K562 (cell line): ENCODE data around the gene NR3C1. TPM values are rescaled to one million over a fixed set of nuclear protein-coding genes. Genes with fewer than 3 reads are reported as not detected.

Experiments
- CCAR2 ChIP-seq: fragments of 200-400 bp; formaldehyde crosslinking; IDR thresholded peaks from 2 replicates; pipeline ENCODE4 v1.6.1; 2017; ENCODE audit warnings: mild to moderate bottlenecking, low read depth, low read length
- CREBBP ChIP-seq: IDR thresholded peaks from one replicate; pipeline ENCODE4 v1.6.1; 2012; ENCODE audit warnings: low read depth, mild to moderate bottlenecking, control low read depth, inconsistent platforms, low read length
- DACH1 ChIP-seq: fragments of 450-650 bp; IDR thresholded peaks from 2 replicates; pipeline ENCODE4 v1.6.1; 2018; ENCODE audit not compliant: partially characterized antibody
- EHMT2 ChIP-seq: fragments of 450-650 bp; IDR thresholded peaks from 2 replicates; pipeline ENCODE4 v1.6.1; 2018; ENCODE audit warnings: antibody characterized with exemption
- GABPB2 ChIP-seq: fragments of 250-450 bp; sonication (Bioruptor Pico); conservative IDR thresholded peaks from 2 replicates; pipeline ENCODE4 v1.5.1; 2021; ENCODE audit warnings: mild to moderate bottlenecking
- GATAD2A ChIP-seq: fragments of 450-650 bp; IDR thresholded peaks from 2 replicates; pipeline ENCODE4 v1.6.1; 2017
- GATAD2B ChIP-seq: fragments of 450-650 bp; IDR thresholded peaks from 2 replicates; pipeline ENCODE4 v1.6.1; 2017; ENCODE audit warnings: mild to moderate bottlenecking, borderline replicate concordance
- JUND ChIP-seq, 2 experiments: IDR thresholded peaks; 2 replicates in 1 of 2; 3 replicates in 1 of 2; pipeline ENCODE4 v1.6.1; 2011; ENCODE audit warnings: borderline replicate concordance in 2 of 2, low read depth in 2 of 2, low read length in 2 of 2, improper control_type of control experiment in 1 of 2, missing biosample characterization in 1 of 2, missing genetic modification characterization in 1 of 2, missing genetic modification reagents in 1 of 2
- RUNX1 ChIP-seq: sonication (generic); IDR thresholded peaks from 2 replicates; pipeline ENCODE4 v1.6.1; 2016; ENCODE audit warnings: antibody characterized with exemption, low read depth
- SUPT5H ChIP-seq: fragments of 450-650 bp; IDR thresholded peaks from 2 replicates; pipeline ENCODE4 v1.6.1; 2016
- ZC3H4 ChIP-seq: sonication (generic); formaldehyde crosslinking; IDR thresholded peaks from 2 replicates; pipeline ENCODE4 v1.9.0; 2021; ENCODE audit warnings: missing genetic modification reagents, borderline replicate concordance
- ZNF124 ChIP-seq: sonication (generic); formaldehyde crosslinking; IDR thresholded peaks from 2 replicates; pipeline ENCODE4 v1.8.1; 2022; ENCODE audit warnings: missing genetic modification reagents
- ZNF354B ChIP-seq: fragments of 250-450 bp; sonication (Bioruptor Pico); IDR thresholded peaks from 2 replicates; pipeline ENCODE4 v1.4.0; 2020
- ZNF444 ChIP-seq: fragments of 250-450 bp; sonication (Bioruptor Pico); IDR thresholded peaks from 2 replicates; pipeline ENCODE4 v1.4.0; 2020; ENCODE audit warnings: mild to moderate bottlenecking, moderate library complexity
- ZNF766 ChIP-seq: fragments of 200-800 bp; sonication (Bioruptor generic); conservative IDR thresholded peaks from 2 replicates; pipeline ENCODE4 v1.6.1; 2016; ENCODE audit warnings: missing genetic modification characterization, missing compliant biosample characterization
- polyA plus RNA-seq, 8 experiments: library from polyadenylated mRNA; depleted of rRNA in 4 of 8; stranded (reverse) in 5 of 8; unstranded in 3 of 8; fragments of >200 nt; fragmentation: Nextera tagmentation in 2 of 8; fragmentation: Illumina TruSeq in 1 of 8; extraction: Ambion mirVana in 2 of 8; extraction: Trizol in 1 of 8; gene quantifications; 2 replicates each; pipeline versions ENCODE4 v1.2.1 to v1.2.3, GENCODE V29; 2011 to 2014; ENCODE audit warnings: inconsistent platforms in 1 of 8, missing spikeins in 1 of 8
- total RNA-seq, 7 experiments: library from RNA; depleted of rRNA in 6 of 7; stranded (reverse); fragments of >200 nt in 6 of 7; fragmentation: Illumina TruSeq in 2 of 7; extraction: Trizol in 2 of 7; gene quantifications; 2 replicates each; pipeline versions ENCODE4 v1.2.1 to v1.2.3, GENCODE V29; 2011 to 2021; ENCODE audit warnings: low replicate concordance in 1 of 7
- TF ChIP-seq, protein P1 (sequence below): fragments of 150-350 bp; IDR thresholded peaks from 2 replicates; pipeline ENCODE4 v1.6.1; 2014; ENCODE audit warnings: low read depth, mild to moderate bottlenecking, low read length, borderline replicate concordance
- TF ChIP-seq, protein P2 (sequence below), 2 experiments: fragments of 450-650 bp; conservative IDR thresholded peaks; 2 replicates each; pipeline ENCODE4 v1.6.1; 2017; ENCODE audit warnings: mild to moderate bottlenecking in 2 of 2, moderate library complexity in 2 of 2
- TF ChIP-seq, protein P3 (sequence below): fragments of 450-650 bp; IDR thresholded peaks from 2 replicates; pipeline ENCODE4 v1.6.1; 2016; ENCODE audit warnings: antibody characterized with exemption

Gene NR3C1
- total and polyA plus RNA-seq, 9 of the 15 experiments (the other 6 are each of a cell fraction or from before 2014, with no cell fraction given) = 8.2 to 36.0 (median 15.0) TPM

DNA sequence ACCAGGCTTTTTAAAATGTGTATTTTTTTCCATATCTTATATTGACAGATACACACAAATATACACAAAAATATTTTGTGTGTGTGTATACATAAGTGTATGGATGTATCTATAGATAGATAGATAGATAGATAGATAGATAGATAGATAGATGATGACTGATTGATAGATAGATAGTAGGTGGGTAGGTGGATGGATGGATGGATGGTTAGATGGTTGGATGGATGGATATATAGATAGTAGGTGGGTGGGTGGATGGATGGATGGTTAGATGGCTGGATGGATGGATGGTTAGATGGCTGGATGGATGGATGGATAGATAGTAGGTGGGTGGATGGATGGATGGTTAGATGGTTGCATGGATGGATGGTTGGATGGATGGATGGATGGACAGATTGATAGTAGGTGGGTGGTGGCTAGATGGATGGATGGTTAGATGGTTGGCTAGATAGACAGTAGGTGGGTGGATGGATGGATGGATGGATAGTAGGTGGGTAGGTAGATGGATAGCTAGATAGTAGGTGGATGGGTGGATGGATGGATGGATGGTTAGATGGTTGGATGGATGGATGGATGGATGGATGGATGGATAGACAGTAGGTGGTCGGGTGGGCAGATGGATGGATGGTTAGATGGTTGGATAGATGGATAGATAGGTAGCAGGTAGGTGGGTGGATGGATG lies 156.2 kb downstream of the NR3C1 start (continued):
- TF ChIP-seq, protein P1, sequence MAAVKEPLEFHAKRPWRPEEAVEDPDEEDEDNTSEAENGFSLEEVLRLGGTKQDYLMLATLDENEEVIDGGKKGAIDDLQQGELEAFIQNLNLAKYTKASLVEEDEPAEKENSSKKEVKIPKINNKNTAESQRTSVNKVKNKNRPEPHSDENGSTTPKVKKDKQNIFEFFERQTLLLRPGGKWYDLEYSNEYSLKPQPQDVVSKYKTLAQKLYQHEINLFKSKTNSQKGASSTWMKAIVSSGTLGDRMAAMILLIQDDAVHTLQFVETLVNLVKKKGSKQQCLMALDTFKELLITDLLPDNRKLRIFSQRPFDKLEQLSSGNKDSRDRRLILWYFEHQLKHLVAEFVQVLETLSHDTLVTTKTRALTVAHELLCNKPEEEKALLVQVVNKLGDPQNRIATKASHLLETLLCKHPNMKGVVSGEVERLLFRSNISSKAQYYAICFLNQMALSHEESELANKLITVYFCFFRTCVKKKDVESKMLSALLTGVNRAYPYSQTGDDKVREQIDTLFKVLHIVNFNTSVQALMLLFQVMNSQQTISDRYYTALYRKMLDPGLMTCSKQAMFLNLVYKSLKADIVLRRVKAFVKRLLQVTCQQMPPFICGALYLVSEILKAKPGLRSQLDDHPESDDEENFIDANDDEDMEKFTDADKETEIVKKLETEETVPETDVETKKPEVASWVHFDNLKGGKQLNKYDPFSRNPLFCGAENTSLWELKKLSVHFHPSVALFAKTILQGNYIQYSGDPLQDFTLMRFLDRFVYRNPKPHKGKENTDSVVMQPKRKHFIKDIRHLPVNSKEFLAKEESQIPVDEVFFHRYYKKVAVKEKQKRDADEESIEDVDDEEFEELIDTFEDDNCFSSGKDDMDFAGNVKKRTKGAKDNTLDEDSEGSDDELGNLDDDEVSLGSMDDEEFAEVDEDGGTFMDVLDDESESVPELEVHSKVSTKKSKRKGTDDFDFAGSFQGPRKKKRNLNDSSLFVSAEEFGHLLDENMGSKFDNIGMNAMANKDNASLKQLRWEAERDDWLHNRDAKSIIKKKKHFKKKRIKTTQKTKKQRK = no peak
- TF ChIP-seq ZC3H4 (CRISPR knock-in tag) (no peak), CREBBP (peak; percentile 91), DACH1 (peak; percentile 93), ZNF354B (CRISPR knock-in tag) (no peak), JUND (IDR thresholded peaks at IDR 0.05; ENCODE audit: borderline replicate concordance, low read depth, low read length) (no peak), JUND (tag; IDR thresholded peaks at IDR 0.05; ENCODE audit: borderline replicate concordance, low read depth, low read length) (no peak), ZNF124 (CRISPR knock-in tag) (no peak), ZNF766 (CRISPR knock-in tag) (no peak), RUNX1 (no peak), GATAD2B (no peak), GABPB2 (no peak), GATAD2A (0 out of 2 replicates have a peak, but pooled peaks have one; percentile 58), CCAR2 (no peak), SUPT5H (no peak), ZNF444 (CRISPR knock-in tag) (no peak), EHMT2 (peak; percentile 56)
- TF ChIP-seq, protein P2, sequence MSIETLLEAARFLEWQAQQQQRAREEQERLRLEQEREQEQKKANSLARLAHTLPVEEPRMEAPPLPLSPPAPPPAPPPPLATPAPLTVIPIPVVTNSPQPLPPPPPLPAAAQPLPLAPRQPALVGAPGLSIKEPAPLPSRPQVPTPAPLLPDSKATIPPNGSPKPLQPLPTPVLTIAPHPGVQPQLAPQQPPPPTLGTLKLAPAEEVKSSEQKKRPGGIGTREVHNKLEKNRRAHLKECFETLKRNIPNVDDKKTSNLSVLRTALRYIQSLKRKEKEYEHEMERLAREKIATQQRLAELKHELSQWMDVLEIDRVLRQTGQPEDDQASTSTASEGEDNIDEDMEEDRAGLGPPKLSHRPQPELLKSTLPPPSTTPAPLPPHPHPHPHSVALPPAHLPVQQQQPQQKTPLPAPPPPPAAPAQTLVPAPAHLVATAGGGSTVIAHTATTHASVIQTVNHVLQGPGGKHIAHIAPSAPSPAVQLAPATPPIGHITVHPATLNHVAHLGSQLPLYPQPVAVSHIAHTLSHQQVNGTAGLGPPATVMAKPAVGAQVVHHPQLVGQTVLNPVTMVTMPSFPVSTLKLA (conservative IDR thresholded peaks at IDR 0.05) = no peak
- TF ChIP-seq, protein P3, sequence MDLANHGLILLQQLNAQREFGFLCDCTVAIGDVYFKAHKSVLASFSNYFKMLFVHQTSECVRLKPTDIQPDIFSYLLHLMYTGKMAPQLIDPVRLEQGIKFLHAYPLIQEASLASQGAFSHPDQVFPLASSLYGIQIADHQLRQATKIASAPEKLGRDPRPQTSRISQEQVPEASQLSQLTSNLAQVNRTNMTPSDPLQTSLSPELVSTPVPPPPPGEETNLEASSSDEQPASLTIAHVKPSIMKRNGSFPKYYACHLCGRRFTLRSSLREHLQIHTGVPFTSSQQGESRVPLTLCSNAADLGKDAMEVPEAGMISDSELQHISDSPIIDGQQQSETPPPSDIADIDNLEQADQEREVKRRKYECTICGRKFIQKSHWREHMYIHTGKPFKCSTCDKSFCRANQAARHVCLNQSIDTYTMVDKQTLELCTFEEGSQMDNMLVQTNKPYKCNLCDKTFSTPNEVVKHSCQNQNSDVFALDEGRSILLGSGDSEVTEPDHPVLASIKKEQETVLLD = no peak
